HEK293 (cell line): ENCODE data around the gene ZBTB37.

Experiments
- CTCF ChIA-PET: fragments of 350-600 bp; formaldehyde crosslinking; extraction: SDS; loops from one replicate; lab custom pipeline; 2021; ENCODE audit warnings: antibody characterized with exemption; lab: Yijun Ruan, JAX
- POLR2A ChIA-PET: fragments of 300-600 bp; formaldehyde crosslinking; extraction: SDS; loops from one replicate; lab custom pipeline; 2020; ENCODE audit warnings: antibody characterized with exemption, inconsistent platforms; lab: Yijun Ruan, JAX
- H3K27ac ChIP-seq: fragments of 200-500 bp; sonication (Bioruptor generic); 2 replicates; pipeline ENCODE4 v1.5.1; 2014; ENCODE audit warnings: low read depth, low read length, control low read depth, inconsistent platforms; ENCODE audit errors: extremely low read depth
- H3K36me3 ChIP-seq, 2 experiments: fragments of 200-500 bp in 1 of 2; sonication (Bioruptor generic) in 1 of 2; 1 replicate in 1 of 2; 2 replicates in 1 of 2; pipeline ENCODE4 v1.5.1; 2014 to 2017; ENCODE audit warnings: inconsistent platforms in 2 of 2, low read length in 2 of 2; ENCODE audit not compliant: control insufficient read depth in 2 of 2, insufficient read depth in 1 of 2
- H3K4me1 ChIP-seq: fragments of 200-500 bp; sonication (Bioruptor generic); 2 replicates; pipeline ENCODE4 v1.5.1; 2014; ENCODE audit warnings: mild to moderate bottlenecking, low read length, inconsistent platforms; ENCODE audit not compliant: control insufficient read depth, insufficient read depth
- H3K4me3 ChIP-seq: 2 replicates; pipeline ENCODE4 v1.5.1; 2011; ENCODE audit warnings: low read depth, mild to moderate bottlenecking, control low read depth, low read length, moderate library complexity
- H3K9me3 ChIP-seq: fragments of 200-500 bp; sonication (Bioruptor generic); 2 replicates; pipeline ENCODE4 v1.5.1; 2014; ENCODE audit warnings: low read depth, low read length, inconsistent platforms; ENCODE audit not compliant: control insufficient read depth, insufficient read depth
- AEBP2 ChIP-seq: fragments of 450-650 bp; formaldehyde crosslinking; IDR thresholded peaks from 2 replicates; pipeline ENCODE4 v1.5.1; 2016; ENCODE audit warnings: missing biosample characterization, missing genetic modification characterization, borderline replicate concordance
- PRDM1 ChIP-seq: fragments of 450-650 bp; formaldehyde crosslinking; IDR thresholded peaks from 2 replicates; pipeline ENCODE4; 2016; ENCODE audit warnings: missing biosample characterization, missing genetic modification characterization
- SP2 ChIP-seq: fragments of 450-650 bp; formaldehyde crosslinking; IDR thresholded peaks from 2 replicates; pipeline ENCODE4 v1.5.1; 2016; ENCODE audit warnings: missing biosample characterization, missing genetic modification characterization
- ZBTB17 ChIP-seq: fragments of 450-650 bp; formaldehyde crosslinking; IDR thresholded peaks from 2 replicates; pipeline ENCODE4 v1.5.1; 2016; ENCODE audit warnings: missing biosample characterization, missing genetic modification characterization
- ZFP69B ChIP-seq: fragments of 450-650 bp; formaldehyde crosslinking; IDR thresholded peaks from 2 replicates; pipeline ENCODE4 v1.5.1; 2016; ENCODE audit warnings: missing biosample characterization, missing genetic modification characterization
- ZNF10 ChIP-seq: fragments of 450-650 bp; formaldehyde crosslinking; IDR thresholded peaks from 2 replicates; pipeline ENCODE4 v1.5.1; 2017; ENCODE audit warnings: missing biosample characterization, missing genetic modification characterization
- ZNF138 ChIP-seq: fragments of 450-650 bp; formaldehyde crosslinking; IDR thresholded peaks from 2 replicates; pipeline ENCODE4 v1.5.1; 2016; ENCODE audit warnings: missing biosample characterization, missing genetic modification characterization, borderline replicate concordance
- ZNF146 ChIP-seq: fragments of 450-650 bp; formaldehyde crosslinking; IDR thresholded peaks from 2 replicates; pipeline ENCODE4 v1.5.1; 2016; ENCODE audit warnings: missing biosample characterization, missing genetic modification characterization
- ZNF366 ChIP-seq: fragments of 450-650 bp; formaldehyde crosslinking; conservative IDR thresholded peaks from 2 replicates; pipeline ENCODE4 v1.5.1; 2016; ENCODE audit warnings: missing biosample characterization, missing genetic modification characterization
- ZNF398 ChIP-seq: fragments of 450-650 bp; formaldehyde crosslinking; IDR thresholded peaks from 2 replicates; pipeline ENCODE4 v1.5.1; 2017; ENCODE audit warnings: missing biosample characterization, missing genetic modification characterization
- ZNF423 ChIP-seq: fragments of 450-650 bp; formaldehyde crosslinking; IDR thresholded peaks from 2 replicates; pipeline ENCODE4 v1.5.1; 2016; ENCODE audit warnings: missing biosample characterization, missing genetic modification characterization
- ZNF560 ChIP-seq: fragments of 450-650 bp; formaldehyde crosslinking; IDR thresholded peaks from 2 replicates; pipeline ENCODE4 v1.5.1; 2017; ENCODE audit warnings: missing biosample characterization, missing genetic modification characterization, borderline replicate concordance
- ZNF561 ChIP-seq: fragments of 450-650 bp; IDR thresholded peaks from 2 replicates; pipeline ENCODE4 v1.5.1; 2018; ENCODE audit warnings: missing biosample characterization, missing genetic modification characterization, borderline replicate concordance
- ZNF624 ChIP-seq: fragments of 450-650 bp; formaldehyde crosslinking; IDR thresholded peaks from 2 replicates; pipeline ENCODE4 v1.5.1; 2017; ENCODE audit warnings: missing biosample characterization, missing genetic modification characterization
- ZNF830 ChIP-seq: fragments of 450-650 bp; IDR thresholded peaks from 2 replicates; pipeline ENCODE4 v1.5.0; 2018; ENCODE audit warnings: missing biosample characterization, missing genetic modification characterization, low read depth, mild to moderate bottlenecking, moderate library complexity
- ZSCAN4 ChIP-seq: fragments of 450-650 bp; formaldehyde crosslinking; IDR thresholded peaks from 2 replicates; pipeline ENCODE4 v1.5.1; 2017; ENCODE audit warnings: missing biosample characterization, missing genetic modification characterization
- TF ChIP-seq, protein P1 (sequence below): IDR thresholded peaks from 2 replicates; pipeline ENCODE4 v1.6.1; 2011; ENCODE audit warnings: mild to moderate bottlenecking, low read depth, low read length, borderline replicate concordance

ZBTB37 gene

GRCh38 chr1:173886746-173887611 is 18.8 kb downstream of the ZBTB37 start:
- Histone ChIP-seq H3K27ac (no peak overlapping the region), H3K4me1 (no peaks in the 10 kb centered on the region), H3K36me3 (peaks cover 0 to 28% of the 10 kb centered on the region in 2 experiments; a peak in 2 of 3 replicates), H3K4me3 (no peak overlapping the region), H3K9me3 (no peaks in the 10 kb centered on the region)
- POLR2A ChIA-PET, result interaction anchor here (1.2 kb wide), 1 partner anchor 19 kb away, joined by 7 read pairs; the partner anchor contains the start of genes GAS5 and ZBTB37
- TF ChIP-seq AEBP2, result no peak
- no peak for TF ChIP-seq ZNF146 (tag by site-specific recombination)
- no peak for TF ChIP-seq ZNF561
- TF ChIP-seq ZNF560, result no peak
- no peak for TF ChIP-seq ZNF138 (tag by site-specific recombination)
- TF ChIP-seq PRDM1, result no peak
- no peak for TF ChIP-seq ZSCAN4 (tag by site-specific recombination)
- TF ChIP-seq ZNF366 (tag by site-specific recombination), result no peak
- TF ChIP-seq ZFP69B, result no peak
- no peak for TF ChIP-seq ZNF624 (tag by site-specific recombination)
- TF ChIP-seq ZNF398 (tag by site-specific recombination), result no peak
- TF ChIP-seq SP2 (tag by site-specific recombination), result no peak
- TF ChIP-seq, protein P1, sequence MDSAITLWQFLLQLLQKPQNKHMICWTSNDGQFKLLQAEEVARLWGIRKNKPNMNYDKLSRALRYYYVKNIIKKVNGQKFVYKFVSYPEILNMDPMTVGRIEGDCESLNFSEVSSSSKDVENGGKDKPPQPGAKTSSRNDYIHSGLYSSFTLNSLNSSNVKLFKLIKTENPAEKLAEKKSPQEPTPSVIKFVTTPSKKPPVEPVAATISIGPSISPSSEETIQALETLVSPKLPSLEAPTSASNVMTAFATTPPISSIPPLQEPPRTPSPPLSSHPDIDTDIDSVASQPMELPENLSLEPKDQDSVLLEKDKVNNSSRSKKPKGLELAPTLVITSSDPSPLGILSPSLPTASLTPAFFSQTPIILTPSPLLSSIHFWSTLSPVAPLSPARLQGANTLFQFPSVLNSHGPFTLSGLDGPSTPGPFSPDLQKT, result no peak
- CTCF ChIA-PET, result interaction anchor here (0.8 kb wide), 1 partner anchor 1242 kb away, joined by 3 read pairs; no protein-coding TSS in a partner anchor

DNA sequence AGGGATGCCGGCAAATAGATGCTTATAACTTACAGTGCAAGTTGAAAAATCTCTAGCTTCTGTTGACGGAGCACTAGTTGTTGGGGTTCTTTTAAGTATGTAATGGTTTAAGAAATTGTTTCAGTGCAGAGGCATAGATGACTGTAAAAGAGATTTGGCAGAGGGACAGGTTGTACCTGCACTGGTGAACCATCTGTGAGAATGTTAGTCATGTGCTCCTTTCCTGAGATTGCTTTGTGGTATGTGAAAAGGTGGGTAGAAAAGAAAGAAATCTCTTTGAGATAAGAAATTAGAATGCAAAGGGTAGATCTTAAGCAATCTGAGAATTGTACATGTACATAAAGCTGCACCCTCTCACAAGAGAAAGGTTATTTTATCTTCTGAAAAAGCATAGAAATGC is 19.4 kb downstream of the ZBTB37 start:
- Histone ChIP-seq H3K4me1 (no peaks in the 10 kb centered on the region), H3K36me3 (peaks cover 0 to 28% of the 10 kb centered on the region in 2 experiments; a peak in 2 of 3 replicates), H3K9me3 (no peaks in the 10 kb centered on the region), H3K4me3 (no peak overlapping the region), H3K27ac (no peak overlapping the region)
- ChIA-PET POLR2A (interaction anchor here (1.2 kb wide), 1 partner anchor 19 kb away, joined by 7 read pairs; the partner anchor contains the start of genes GAS5 and ZBTB37), CTCF (interaction anchor here (0.8 kb wide), 1 partner anchor 1241 kb away, joined by 3 read pairs; no protein-coding TSS in a partner anchor)
- TF ChIP-seq ZNF830 (tag by site-specific recombination) (no peak), ZNF423 (tag by site-specific recombination) (no peak), AEBP2 (no peak), ZBTB17 (tag by site-specific recombination) (no peak), ZNF10 (tag by site-specific recombination) (no peak)
